ENCODE data around the gene ELOVL1.

- TF ChIP-seq, protein P1, sequence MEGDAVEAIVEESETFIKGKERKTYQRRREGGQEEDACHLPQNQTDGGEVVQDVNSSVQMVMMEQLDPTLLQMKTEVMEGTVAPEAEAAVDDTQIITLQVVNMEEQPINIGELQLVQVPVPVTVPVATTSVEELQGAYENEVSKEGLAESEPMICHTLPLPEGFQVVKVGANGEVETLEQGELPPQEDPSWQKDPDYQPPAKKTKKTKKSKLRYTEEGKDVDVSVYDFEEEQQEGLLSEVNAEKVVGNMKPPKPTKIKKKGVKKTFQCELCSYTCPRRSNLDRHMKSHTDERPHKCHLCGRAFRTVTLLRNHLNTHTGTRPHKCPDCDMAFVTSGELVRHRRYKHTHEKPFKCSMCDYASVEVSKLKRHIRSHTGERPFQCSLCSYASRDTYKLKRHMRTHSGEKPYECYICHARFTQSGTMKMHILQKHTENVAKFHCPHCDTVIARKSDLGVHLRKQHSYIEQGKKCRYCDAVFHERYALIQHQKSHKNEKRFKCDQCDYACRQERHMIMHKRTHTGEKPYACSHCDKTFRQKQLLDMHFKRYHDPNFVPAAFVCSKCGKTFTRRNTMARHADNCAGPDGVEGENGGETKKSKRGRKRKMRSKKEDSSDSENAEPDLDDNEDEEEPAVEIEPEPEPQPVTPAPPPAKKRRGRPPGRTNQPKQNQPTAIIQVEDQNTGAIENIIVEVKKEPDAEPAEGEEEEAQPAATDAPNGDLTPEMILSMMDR (IDR thresholded peaks at IDR 0.05 in 2 of 3, conservative IDR thresholded peaks at IDR 0.05 in 1 of 3; ENCODE audit: control insufficient read depth in 2 of 3, extremely low read depth in 1 of 3, insufficient read depth in 1 of 3, low read depth in 3 of 3, low read length in 3 of 3), result no peak
- TF ChIP-seq, protein P2, sequence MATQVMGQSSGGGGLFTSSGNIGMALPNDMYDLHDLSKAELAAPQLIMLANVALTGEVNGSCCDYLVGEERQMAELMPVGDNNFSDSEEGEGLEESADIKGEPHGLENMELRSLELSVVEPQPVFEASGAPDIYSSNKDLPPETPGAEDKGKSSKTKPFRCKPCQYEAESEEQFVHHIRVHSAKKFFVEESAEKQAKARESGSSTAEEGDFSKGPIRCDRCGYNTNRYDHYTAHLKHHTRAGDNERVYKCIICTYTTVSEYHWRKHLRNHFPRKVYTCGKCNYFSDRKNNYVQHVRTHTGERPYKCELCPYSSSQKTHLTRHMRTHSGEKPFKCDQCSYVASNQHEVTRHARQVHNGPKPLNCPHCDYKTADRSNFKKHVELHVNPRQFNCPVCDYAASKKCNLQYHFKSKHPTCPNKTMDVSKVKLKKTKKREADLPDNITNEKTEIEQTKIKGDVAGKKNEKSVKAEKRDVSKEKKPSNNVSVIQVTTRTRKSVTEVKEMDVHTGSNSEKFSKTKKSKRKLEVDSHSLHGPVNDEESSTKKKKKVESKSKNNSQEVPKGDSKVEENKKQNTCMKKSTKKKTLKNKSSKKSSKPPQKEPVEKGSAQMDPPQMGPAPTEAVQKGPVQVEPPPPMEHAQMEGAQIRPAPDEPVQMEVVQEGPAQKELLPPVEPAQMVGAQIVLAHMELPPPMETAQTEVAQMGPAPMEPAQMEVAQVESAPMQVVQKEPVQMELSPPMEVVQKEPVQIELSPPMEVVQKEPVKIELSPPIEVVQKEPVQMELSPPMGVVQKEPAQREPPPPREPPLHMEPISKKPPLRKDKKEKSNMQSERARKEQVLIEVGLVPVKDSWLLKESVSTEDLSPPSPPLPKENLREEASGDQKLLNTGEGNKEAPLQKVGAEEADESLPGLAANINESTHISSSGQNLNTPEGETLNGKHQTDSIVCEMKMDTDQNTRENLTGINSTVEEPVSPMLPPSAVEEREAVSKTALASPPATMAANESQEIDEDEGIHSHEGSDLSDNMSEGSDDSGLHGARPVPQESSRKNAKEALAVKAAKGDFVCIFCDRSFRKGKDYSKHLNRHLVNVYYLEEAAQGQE (IDR thresholded peaks at IDR 0.05; ENCODE audit: low read depth, low read length), result no peak
- TF ChIP-seq, protein P3, sequence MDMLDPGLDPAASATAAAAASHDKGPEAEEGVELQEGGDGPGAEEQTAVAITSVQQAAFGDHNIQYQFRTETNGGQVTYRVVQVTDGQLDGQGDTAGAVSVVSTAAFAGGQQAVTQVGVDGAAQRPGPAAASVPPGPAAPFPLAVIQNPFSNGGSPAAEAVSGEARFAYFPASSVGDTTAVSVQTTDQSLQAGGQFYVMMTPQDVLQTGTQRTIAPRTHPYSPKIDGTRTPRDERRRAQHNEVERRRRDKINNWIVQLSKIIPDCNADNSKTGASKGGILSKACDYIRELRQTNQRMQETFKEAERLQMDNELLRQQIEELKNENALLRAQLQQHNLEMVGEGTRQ (IDR thresholded peaks at IDR 0.05; ENCODE audit: borderline replicate concordance, low read depth, low read length), result no peak
- TF ChIP-seq RFX5 (IDR thresholded peaks at IDR 0.05; ENCODE audit: low read depth, low read length) (no peak), CHD2 (IDR thresholded peaks at IDR 0.05; ENCODE audit: borderline replicate concordance, low read depth, low read length) (no peak), MXI1 (IDR thresholded peaks at IDR 0.05; ENCODE audit: low read depth, low read length) (no peak), RAD21 (IDR thresholded peaks at IDR 0.05; ENCODE audit: insufficient read depth, low read depth, low read length) (no peak)
Measured at GRCh38 chr1:43376723-43377235, 9.0 kb upstream of the ELOVL1 start.
